CD4-positive, alpha-beta T cell treated with Interleukin-15 for 4 hours (primary cell): ENCODE data around the gene HCLS1.
"Not testable (repeated sequence)": the region's sequence is repeated elsewhere in the genome, so short reads cannot be mapped to it uniquely, and the experiment has no call there.

Experiments
- DNase-seq: peaks from one replicate; pipeline ENCODE4 v3.0.0-alpha.2; 2020; ENCODE audit warnings: low spot score

HCLS1 gene

GRCh38 chr3:121654493-121655385 lies 6.0 kb downstream of the HCLS1 start:
- DNase-seq: peak; percentile 19

GRCh38 chr3:121651684-121652083 lies 9.0 kb downstream of the HCLS1 start:
- DNase-seq: no peak

- no peak for DNase-seq
Measured at GRCh38 chr3:121649645-121650044, 11.1 kb downstream of the HCLS1 start.

GRCh38 chr3:121648219-121648958 lies 12.3 kb downstream of the HCLS1 start:
- DNase-seq: no peak

GRCh38 chr3:121645054-121645453 lies 15.6 kb downstream of the HCLS1 start:
- DNase-seq: no peak

GRCh38 chr3:121642601-121643314 lies 17.9 kb downstream of the HCLS1 start:
- DNase-seq: no peak

- DNase-seq: no peak
Measured at GRCh38 chr3:121641127-121641526, 19.6 kb downstream of the HCLS1 start.

- DNase-seq: no peak
Measured at GRCh38 chr3:121637922-121638321, 22.8 kb downstream of the HCLS1 start.

GRCh38 chr3:121630355-121630754 lies 30.3 kb downstream of the HCLS1 start:
- no peak for DNase-seq

- DNase-seq: no peak
Measured at GRCh38 chr3:121629601-121630000, 31.1 kb downstream of the HCLS1 start.

- no peak for DNase-seq
Measured at GRCh38 chr3:121627622-121628021, 33.1 kb downstream of the HCLS1 start.

- DNase-seq: no peak
Measured at GRCh38 chr3:121627211-121627610, 33.5 kb downstream of the HCLS1 start.

- no peak for DNase-seq
Measured at GRCh38 chr3:121626495-121626894, 34.2 kb downstream of the HCLS1 start.

GRCh38 chr3:121624147-121624899 lies 36.4 kb downstream of the HCLS1 start:
- no peak for DNase-seq

- no peak for DNase-seq
Measured at GRCh38 chr3:121621491-121621890, 39.2 kb downstream of the HCLS1 start.

- no peak for DNase-seq
Measured at GRCh38 chr3:121619691-121620090, 41.0 kb downstream of the HCLS1 start.

GRCh38 chr3:121606106-121606505 lies 54.6 kb downstream of the HCLS1 start:
- no peak for DNase-seq

GRCh38 chr3:121604759-121605158 lies 55.9 kb downstream of the HCLS1 start:
- no peak for DNase-seq

GRCh38 chr3:121601212-121601812 lies 59.4 kb downstream of the HCLS1 start:
- no peak for DNase-seq

GRCh38 chr3:121599900-121600299 lies 60.8 kb downstream of the HCLS1 start:
- DNase-seq: not testable (repeated sequence)

GRCh38 chr3:121598564-121598963 lies 62.1 kb downstream of the HCLS1 start:
- DNase-seq: no peak
